Chondrocyte (in vitro differentiated cells): ENCODE results near the gene CAMK2D. TPM values are rescaled to one million over a fixed set of nuclear protein-coding genes. Genes with fewer than 3 reads are reported as not detected.

Source experiments
- DNase-seq: peaks from one replicate; pipeline ENCODE4 v3.0.0; 2021; ENCODE audit warnings: mixed read lengths, low spot score
- H3K27ac Mint-ChIP-seq: one replicate; pipeline ENCODE4 v1.8.0; 2021; ENCODE audit warnings: mild to moderate bottlenecking, moderate library complexity, mixed read lengths; ENCODE audit not compliant: unreplicated experiment
- H3K27me3 Mint-ChIP-seq: 2 replicates; pipeline ENCODE4 v1.8.0; 2021; ENCODE audit warnings: low read depth, mixed read lengths
- H3K36me3 Mint-ChIP-seq: 2 replicates; pipeline ENCODE4 v1.8.0; 2021; ENCODE audit warnings: low read depth, mixed read lengths
- H3K4me1 Mint-ChIP-seq: 2 replicates; pipeline ENCODE4 v1.8.0; 2021; ENCODE audit warnings: low read depth, mild to moderate bottlenecking, mixed read lengths
- H3K4me3 Mint-ChIP-seq: one replicate; pipeline ENCODE4 v1.8.0; 2021; ENCODE audit warnings: mild to moderate bottlenecking, moderate library complexity, mixed read lengths; ENCODE audit not compliant: unreplicated experiment
- H3K9me3 Mint-ChIP-seq: 2 replicates; pipeline ENCODE4 v1.8.0; 2021; ENCODE audit warnings: low read depth, mixed read lengths
- CTCF ChIP-seq: fragments of 200-600 bp; sonication (generic); IDR thresholded peaks from 2 replicates; pipeline ENCODE4 v1.5.0; 2021; ENCODE audit warnings: antibody characterized with exemption, mild to moderate bottlenecking, moderate library complexity
- total RNA-seq: library from RNA; stranded (reverse); gene quantifications from 3 replicates; pipeline ENCODE4 v1.2.1, GENCODE V29; 2021

CAMK2D gene
- total RNA-seq, 1 donor from 2014 or later = 73.7 TPM

GRCh38 chr4:113673450-113673849, 88.1 kb downstream of the CAMK2D start:
- Mint-ChIP-seq H3K27ac (peak overlapping the region; percentile 77), H3K27me3 (no peaks in the 10 kb centered on the region), H3K36me3 (peaks cover 3% of the 10 kb centered on the region), H3K4me3 (no peak overlapping the region), H3K4me1 (peaks cover 64% of the 10 kb centered on the region), H3K9me3 (no peaks in the 10 kb centered on the region)
- TF ChIP-seq CTCF = peak; percentile 15
- DNase-seq = no peak

- DNase-seq = no peak
- H3K36me3 Mint-ChIP-seq = peaks cover 3% of the 10 kb centered on the region
- H3K27me3 Mint-ChIP-seq = no peaks in the 10 kb centered on the region
- TF ChIP-seq CTCF = no peak
- H3K9me3 Mint-ChIP-seq = peaks cover 3% of the 10 kb centered on the region
- H3K4me1 Mint-ChIP-seq = peaks cover 46% of the 10 kb centered on the region
- no peak overlapping the region for H3K27ac Mint-ChIP-seq
- H3K4me3 Mint-ChIP-seq = no peak overlapping the region
These were observed 95.0 kb downstream of the CAMK2D start for GRCh38 chr4:113666386-113667114.

GRCh38 chr4:113665036-113665435, 96.5 kb downstream of the CAMK2D start:
- Mint-ChIP-seq H3K9me3 (peaks cover 3% of the 10 kb centered on the region), H3K27me3 (no peaks in the 10 kb centered on the region), H3K4me3 (no peak overlapping the region), H3K4me1 (peaks cover 36% of the 10 kb centered on the region), H3K27ac (no peak overlapping the region), H3K36me3 (peaks cover 3% of the 10 kb centered on the region)
- no peak for TF ChIP-seq CTCF
- no peak for DNase-seq

GRCh38 chr4:113662581-113662980, 99.0 kb downstream of the CAMK2D start:
- no peaks in the 10 kb centered on the region for H3K36me3 Mint-ChIP-seq
- peaks cover 3% of the 10 kb centered on the region for H3K9me3 Mint-ChIP-seq
- no peak for DNase-seq
- no peak overlapping the region for H3K4me3 Mint-ChIP-seq
- H3K27ac Mint-ChIP-seq = no peak overlapping the region
- TF ChIP-seq CTCF = no peak
- no peaks in the 10 kb centered on the region for H3K27me3 Mint-ChIP-seq
- H3K4me1 Mint-ChIP-seq = peaks cover 54% of the 10 kb centered on the region

DNA sequence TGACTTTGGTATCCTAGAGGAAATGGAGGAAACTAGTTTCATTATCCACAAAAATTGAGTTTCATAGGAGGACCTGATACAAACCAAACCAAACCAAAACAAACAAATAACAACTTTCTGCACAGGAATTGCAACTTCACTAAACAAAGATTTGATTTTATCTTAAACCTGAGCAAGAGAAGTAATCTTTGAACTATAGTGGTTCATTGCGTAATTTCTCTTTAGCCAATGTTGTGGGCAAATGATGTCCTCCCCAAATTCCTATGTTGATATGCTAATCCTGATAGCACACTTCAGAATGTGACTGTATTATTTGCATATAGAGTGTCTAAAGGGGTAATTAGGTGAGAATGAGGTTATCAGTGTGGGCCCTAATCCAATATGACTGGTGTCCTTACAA, 102.4 kb downstream of the CAMK2D start:
- DNase-seq = no peak
- no peak for TF ChIP-seq CTCF
- H3K36me3 Mint-ChIP-seq = no peaks in the 10 kb centered on the region
- no peak overlapping the region for H3K4me3 Mint-ChIP-seq
- no peaks in the 10 kb centered on the region for H3K9me3 Mint-ChIP-seq
- peaks cover 49% of the 10 kb centered on the region for H3K4me1 Mint-ChIP-seq
- H3K27ac Mint-ChIP-seq = peak overlapping the region; percentile 4
- no peaks in the 10 kb centered on the region for H3K27me3 Mint-ChIP-seq
